Ishikawa (cell line): Measurements from ENCODE around the gene PACSIN3.

ENCODE experiments used
- CEBPB ChIP-seq: IDR thresholded peaks from 2 replicates; pipeline ENCODE4 v1.6.1; 2012
- CREB1 ChIP-seq: IDR thresholded peaks from 2 replicates; pipeline ENCODE4 v1.6.1; 2012; ENCODE audit warnings: low read depth
- EGR1 ChIP-seq: IDR thresholded peaks from 2 replicates; pipeline ENCODE4 v1.6.1; 2012
- EP300 ChIP-seq: IDR thresholded peaks from 2 replicates; pipeline ENCODE4 v1.6.1; 2012; ENCODE audit warnings: borderline replicate concordance
- RAD21 ChIP-seq: IDR thresholded peaks from 2 replicates; pipeline ENCODE4 v1.6.1; 2012; ENCODE audit warnings: low read depth
- REST ChIP-seq: IDR thresholded peaks from 2 replicates; pipeline ENCODE4 v1.6.1; 2012; ENCODE audit warnings: low read depth, mild to moderate bottlenecking

GRCh38 chr11:47179655-47179991 lies 6.6 kb downstream of the PACSIN3 start:
- peak; percentile 54 for TF ChIP-seq RAD21
- TF ChIP-seq CREB1: no peak
- TF ChIP-seq EP300: no peak
- TF ChIP-seq EGR1: no peak
- no peak for TF ChIP-seq REST
- no peak for TF ChIP-seq CEBPB
